ENCODE measurements around the gene LAMA2.

DNA sequence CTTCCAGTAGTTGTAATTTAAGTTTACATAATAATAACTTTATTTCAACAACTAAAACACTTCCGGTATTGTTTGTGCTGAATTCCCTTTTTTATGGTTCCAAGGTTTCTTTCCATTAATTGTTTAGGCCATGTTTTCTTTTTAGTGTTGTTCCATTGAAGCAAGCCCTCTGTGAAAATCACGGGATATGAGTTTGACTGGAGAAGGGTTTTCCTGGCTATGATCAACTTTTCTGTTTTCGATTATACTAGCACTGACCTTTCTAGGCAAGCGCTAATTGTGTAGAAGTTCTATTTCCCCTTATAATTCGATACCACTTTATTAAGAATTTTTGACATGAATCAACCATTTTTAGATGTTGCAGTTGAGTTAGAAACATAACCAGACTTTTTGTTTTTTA is 2.4 kb downstream of the LAMA2 start:
- TF ChIP-seq, protein P1, sequence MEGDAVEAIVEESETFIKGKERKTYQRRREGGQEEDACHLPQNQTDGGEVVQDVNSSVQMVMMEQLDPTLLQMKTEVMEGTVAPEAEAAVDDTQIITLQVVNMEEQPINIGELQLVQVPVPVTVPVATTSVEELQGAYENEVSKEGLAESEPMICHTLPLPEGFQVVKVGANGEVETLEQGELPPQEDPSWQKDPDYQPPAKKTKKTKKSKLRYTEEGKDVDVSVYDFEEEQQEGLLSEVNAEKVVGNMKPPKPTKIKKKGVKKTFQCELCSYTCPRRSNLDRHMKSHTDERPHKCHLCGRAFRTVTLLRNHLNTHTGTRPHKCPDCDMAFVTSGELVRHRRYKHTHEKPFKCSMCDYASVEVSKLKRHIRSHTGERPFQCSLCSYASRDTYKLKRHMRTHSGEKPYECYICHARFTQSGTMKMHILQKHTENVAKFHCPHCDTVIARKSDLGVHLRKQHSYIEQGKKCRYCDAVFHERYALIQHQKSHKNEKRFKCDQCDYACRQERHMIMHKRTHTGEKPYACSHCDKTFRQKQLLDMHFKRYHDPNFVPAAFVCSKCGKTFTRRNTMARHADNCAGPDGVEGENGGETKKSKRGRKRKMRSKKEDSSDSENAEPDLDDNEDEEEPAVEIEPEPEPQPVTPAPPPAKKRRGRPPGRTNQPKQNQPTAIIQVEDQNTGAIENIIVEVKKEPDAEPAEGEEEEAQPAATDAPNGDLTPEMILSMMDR (conservative IDR thresholded peaks at IDR 0.05 in 1 of 2, IDR thresholded peaks at IDR 0.05 in 1 of 2; ENCODE audit: low read depth in 1 of 2, low read length in 2 of 2): no peak
- TF ChIP-seq EZH2 (IDR thresholded peaks at IDR 0.05; ENCODE audit: low read length, missing control alignments): no peak

Data from fibroblast of lung (primary cell).